GM12872 (cell line): Measurements from ENCODE around the gene ISG15.
A peak's percentile ranks its signal among the peaks of the same experiment; 100 is the strongest.

Experiments
- TF ChIP-seq, protein P1 (sequence below): IDR thresholded peaks from 3 replicates; pipeline ENCODE4 v1.5.1; 2011; ENCODE audit warnings: low read depth, mild to moderate bottlenecking, low read length, moderate library complexity; ENCODE audit not compliant: insufficient read depth

Gene ISG15

DNA sequence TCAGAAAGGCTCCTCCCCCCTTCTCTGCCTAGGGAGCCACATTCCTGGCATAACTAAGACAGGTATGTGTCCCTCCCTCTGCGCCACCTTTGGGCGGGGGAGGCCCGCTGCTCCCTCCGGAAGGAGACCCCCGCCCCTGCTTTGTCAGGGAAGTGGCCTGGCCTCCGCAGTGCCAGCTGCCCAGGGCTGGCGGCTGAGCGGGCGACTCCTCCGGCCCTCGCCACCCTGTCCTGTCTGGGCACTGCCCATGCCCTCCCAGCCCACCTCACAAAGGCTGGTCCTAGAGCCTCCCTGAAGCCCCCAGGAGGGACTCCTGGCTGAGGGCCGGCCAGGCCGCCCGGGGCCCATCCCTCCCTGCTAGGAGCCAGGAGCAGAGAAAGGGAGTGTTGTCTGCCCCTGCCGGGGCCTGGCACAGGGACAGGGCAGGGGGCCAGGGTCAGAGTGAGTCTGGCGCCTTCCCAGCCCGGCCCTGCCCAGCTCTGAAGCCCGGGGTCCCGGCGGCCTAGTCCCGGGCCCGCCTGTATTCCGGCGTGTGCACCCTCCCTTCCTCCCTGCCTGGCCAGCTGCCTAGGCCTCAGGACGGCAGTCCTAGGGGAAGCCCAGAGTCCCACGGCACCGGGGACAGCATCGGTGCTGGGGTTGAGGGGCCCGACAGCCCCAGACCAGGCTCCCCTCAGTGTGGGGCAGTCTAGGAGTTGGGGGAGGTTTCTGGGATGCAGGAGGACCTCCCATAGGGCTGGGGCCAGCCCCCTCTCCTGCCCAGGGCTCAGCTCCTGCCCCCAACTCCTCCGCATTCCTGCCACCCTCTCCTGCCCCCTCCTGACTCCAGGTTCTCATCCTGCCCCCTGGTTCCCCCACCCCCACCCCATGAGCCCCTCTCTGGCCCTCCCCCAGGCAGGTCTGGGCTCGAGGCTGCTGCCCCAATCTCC is 11.7 kb downstream of the ISG15 start:
- TF ChIP-seq, protein P1, sequence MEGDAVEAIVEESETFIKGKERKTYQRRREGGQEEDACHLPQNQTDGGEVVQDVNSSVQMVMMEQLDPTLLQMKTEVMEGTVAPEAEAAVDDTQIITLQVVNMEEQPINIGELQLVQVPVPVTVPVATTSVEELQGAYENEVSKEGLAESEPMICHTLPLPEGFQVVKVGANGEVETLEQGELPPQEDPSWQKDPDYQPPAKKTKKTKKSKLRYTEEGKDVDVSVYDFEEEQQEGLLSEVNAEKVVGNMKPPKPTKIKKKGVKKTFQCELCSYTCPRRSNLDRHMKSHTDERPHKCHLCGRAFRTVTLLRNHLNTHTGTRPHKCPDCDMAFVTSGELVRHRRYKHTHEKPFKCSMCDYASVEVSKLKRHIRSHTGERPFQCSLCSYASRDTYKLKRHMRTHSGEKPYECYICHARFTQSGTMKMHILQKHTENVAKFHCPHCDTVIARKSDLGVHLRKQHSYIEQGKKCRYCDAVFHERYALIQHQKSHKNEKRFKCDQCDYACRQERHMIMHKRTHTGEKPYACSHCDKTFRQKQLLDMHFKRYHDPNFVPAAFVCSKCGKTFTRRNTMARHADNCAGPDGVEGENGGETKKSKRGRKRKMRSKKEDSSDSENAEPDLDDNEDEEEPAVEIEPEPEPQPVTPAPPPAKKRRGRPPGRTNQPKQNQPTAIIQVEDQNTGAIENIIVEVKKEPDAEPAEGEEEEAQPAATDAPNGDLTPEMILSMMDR = no peak

DNA sequence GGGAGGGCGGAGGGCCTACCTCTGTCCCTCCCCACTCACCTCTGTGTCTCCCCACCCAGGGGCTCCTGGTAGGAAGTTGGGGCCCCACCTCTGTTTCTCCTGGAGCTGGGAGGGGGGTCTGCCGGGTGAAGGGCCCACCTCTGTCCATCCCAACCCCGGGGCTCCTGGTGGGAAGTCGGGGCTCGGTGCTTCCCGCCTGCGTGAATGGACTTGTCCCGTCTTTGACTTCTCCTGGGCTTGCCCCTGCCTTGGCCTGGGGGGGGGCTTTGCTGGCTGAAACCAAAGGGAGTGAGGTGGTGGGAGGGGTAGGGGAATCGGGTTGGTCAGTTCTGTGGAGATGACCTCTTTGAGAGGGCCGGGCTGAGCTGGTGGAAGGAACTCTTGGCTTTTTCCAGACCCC is 12.4 kb downstream of the ISG15 start:
- TF ChIP-seq, protein P1 = no peak

DNA sequence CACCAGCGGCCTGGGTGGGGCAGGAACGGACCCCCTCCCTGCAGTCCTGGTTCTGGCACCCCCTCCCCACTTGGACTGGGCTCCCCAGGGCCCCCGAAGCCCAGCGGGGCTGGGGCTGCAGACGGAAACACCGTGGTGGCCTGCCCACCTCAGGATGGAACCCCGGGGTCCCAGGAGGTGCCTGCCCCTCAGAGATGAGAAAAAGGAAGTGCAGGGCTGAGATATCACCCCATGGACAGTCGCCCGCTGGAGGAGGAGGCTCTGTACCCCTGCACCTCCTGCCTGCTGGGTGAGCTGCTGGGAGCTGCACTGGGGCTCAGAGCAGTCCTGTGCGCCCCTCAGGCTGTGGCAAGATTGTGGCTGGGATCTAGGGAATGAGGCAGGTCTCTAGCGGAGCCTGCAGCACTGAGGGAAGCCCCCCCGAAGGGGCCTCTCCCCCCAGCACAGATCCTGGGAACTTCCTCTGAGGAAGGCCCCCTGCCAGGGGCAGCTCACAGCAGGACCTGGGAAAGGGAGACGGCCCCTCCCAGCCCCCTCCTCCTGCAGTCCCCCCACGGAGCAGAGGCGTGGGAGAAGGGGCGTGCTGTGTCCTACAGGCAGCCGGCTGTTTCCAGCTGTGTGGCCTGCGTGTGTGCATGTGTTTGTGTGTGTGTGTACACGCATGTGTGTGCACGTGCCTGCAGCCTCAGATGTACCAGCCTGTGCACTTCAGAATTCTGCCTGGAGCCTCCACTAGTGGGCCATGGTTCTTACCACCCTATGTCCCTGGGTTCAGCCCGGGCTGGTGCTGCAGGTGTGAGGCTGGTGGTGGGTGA is 13.5 kb downstream of the ISG15 start:
- TF ChIP-seq, protein P1 = no peak

DNA sequence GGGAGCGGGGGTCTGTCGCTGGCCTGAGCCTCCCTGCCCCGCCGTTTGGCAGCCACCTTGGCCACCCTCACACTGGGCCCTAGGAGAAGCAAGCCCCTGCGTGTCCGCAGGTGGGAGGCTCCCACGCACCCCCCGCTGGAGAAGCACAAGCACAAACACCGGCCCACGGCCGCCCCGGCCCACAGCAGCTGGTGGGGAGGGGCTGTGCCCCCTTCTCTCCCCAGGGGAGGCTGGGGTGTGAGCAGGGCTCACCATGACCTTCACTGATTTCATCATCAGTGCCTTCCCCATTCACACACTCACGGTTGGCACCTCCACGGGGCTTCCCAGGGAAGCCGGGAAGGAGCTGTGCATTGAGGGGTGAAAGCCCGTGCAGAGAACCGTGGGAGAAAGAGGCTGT is 14.5 kb downstream of the ISG15 start:
- TF ChIP-seq, protein P1 = no peak

DNA sequence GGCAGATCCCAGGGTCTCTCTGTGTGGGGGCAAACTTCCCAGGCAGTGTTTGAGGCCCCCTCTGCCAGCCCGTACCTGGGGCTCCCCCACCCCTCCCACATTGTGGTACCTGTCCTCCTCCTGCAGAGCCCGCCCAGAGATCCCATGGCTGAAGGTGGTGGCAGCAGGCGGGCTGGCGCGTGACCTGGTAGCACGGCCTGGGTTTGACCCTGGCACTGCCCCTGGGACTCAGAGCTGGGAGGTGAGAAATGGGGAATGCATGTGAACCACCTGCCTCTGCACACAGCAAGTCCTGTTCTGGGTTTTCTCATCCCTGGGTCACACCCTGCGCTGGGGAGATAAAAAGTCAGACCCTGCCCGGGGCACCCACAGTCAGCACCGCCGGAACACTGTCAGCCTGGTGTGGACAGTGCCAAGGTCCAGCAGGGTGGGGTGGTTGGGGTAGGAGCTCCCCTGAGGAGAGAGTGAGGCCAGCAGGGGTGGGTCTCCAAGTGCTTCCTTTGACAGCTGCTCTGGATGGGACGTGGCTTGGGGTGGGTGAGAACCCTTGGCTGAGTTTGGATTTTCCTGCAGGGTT is 18.4 kb downstream of the ISG15 start:
- TF ChIP-seq, protein P1 = no peak

DNA sequence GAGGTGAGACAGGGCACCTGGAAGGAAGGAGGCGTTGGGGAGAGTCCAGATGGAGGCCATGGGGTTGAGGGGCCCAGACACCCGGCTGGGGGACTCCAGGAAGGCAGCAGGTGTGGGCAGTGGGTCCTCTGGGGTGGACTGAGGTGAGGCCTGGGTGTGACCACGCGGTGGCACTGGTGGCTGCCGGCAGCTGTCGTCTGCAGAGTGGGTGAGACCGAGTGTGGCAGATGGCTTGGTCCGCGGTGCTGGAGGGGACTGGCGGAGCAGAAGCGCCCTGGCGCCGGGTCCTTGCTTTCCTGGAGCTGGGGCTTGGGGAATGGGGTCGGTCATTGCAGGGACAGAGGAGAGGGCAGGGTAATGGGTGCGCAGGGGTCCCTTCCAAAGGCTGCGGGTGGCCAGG is 19.1 kb downstream of the ISG15 start:
- TF ChIP-seq, protein P1 = peak; percentile 30; the same call in 1 of the 3 replicates

DNA sequence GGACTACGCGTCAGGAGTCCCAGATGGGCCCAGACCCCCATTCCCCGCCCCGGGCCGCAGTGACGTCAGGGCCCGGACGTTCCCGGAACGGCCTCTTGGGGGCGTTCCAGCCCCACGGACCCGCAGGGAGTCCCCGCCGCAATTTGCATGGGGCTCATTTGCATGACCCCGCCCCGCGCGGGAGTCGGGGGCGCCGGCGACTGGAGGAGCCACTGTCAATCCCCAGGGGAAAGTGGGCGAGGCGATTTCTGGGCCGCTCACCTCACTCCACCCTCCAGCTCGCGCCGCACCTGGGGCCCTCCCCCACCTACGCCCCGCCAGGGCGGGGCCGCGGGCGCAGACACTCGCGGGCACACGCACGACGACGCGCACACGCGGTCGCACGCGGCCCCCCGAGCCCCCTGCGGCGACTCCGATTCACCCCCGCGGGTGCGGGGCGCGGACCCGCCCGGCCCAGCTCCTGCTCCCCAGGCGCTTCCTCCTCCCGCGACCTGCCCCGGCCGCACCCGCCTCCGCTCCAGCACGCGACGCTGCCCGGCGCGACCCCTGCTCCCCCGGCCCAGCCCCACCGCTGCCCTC is 19.8 kb downstream of the ISG15 start:
- TF ChIP-seq, protein P1 = peak; percentile 85
